GM19025 (cell line): ENCODE measurements around the gene OSBPL1A.

Source experiments
- ATAC-seq: cut with Tn5 transposase; IDR thresholded peaks from one replicate; pipeline ENCODE4 v1.9.1; 2021; ENCODE audit warnings: mild to moderate bottlenecking, low read depth, moderate library complexity; ENCODE audit not compliant: unreplicated experiment

Gene OSBPL1A

DNA sequence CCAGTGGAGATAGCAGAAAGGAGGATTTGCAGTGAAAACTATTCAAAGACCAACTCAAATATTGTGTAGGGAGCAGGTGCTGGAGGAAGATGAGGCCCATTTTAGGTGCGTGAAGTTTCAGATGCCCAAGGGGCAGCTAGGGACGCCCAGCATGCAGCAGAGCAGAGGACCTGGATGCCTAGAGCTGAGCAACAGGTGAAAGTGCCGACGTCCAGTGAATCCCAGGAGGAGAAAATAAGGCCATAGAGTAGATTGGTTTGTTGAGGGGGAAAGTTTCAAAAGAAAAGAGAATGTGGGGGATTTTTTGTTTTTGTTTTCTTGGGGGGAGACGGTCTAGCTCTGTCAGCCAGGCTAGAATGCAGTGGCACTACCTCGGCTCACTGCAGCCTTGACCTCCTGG, 53.1 kb downstream of the OSBPL1A start:
- no peak for ATAC-seq

DNA sequence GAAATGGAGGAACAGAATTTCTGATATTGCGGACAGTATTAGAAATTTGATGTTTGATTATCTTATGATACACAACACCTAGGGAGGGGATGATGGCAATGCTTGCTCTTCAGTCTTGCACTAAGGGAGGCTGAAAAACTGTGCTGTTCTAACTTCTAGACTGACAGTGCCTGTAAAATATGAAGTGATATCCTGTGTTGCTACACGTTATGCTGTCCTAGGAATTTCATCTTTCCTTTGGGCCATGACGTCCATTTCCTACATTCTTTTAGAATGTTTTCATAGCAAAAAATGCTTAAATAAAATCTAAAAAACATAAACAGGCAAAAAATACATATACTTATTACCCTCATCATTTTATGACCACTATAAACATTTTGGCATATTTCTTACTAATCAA, 55.3 kb downstream of the OSBPL1A start:
- ATAC-seq, result no peak

- no peak for ATAC-seq
Observed at GRCh38 chr18:24341361-24341760, 56.3 kb downstream of the OSBPL1A start.

GRCh38 chr18:24333084-24333483, 64.5 kb downstream of the OSBPL1A start:
- ATAC-seq, result no peak

DNA sequence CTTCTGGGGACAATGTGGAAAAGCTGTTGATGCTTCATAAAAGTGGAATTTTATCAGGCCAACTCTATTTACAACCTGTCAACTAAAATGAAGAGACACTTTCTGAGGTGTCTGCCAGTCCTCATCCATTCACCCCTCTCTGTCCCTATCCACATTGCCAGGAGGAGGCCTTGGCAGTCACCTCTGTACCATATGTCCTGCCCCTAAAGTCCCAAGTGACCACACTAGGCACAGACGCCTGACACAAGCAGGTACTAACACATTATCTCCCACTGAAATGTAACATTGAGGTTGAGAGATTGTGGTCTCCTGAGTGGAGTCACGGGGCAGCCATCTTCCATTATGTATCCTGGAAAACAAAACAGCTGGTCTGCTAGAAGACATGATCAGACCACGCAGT, 71.4 kb downstream of the OSBPL1A start:
- no peak for ATAC-seq

- no peak for ATAC-seq
Observed at GRCh38 chr18:24322584-24323136, 75.0 kb downstream of the OSBPL1A start.

- ATAC-seq, result no peak
Observed at GRCh38 chr18:24321071-24321470, 76.6 kb downstream of the OSBPL1A start.

- no peak for ATAC-seq
Observed at GRCh38 chr18:24319757-24320156, 77.9 kb downstream of the OSBPL1A start.

DNA sequence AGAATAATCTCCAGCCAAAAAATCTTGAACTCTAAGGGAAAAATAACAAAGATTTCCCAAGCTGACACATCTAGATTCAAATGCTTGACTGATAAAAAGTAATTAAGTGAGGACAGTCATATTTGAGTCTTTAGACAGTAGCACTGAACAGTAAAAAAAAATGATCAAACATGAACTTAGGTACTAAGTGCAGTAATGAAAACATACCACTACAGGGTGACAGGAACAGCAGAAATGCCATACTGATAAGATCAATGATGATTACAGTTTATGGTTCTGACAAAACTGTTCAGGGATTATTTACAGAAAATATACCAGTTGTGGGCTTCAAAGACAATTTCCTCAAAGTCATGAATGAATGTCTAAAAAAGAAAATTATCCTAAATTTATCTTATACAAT, 80.3 kb downstream of the OSBPL1A start:
- ATAC-seq, result no peak

DNA sequence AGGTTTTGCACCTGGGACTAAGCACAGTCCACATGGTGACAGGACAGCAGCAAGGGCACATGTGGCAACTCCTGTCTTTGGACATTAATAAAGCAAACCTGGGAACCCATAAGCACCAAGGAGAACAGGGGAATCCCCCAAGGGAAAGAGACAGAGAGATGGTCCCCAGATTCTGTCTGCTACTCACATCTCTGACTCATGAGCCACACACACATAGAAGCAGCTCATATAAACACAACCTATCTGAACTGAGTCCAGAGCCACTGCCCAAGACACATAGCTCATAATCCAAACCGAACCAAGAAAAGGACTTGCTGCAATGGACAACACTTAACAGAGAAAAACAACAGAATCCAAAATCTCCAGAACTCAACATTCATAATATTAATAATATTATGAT, 82.5 kb downstream of the OSBPL1A start:
- no peak for ATAC-seq

GRCh38 chr18:24306201-24306600, 91.4 kb downstream of the OSBPL1A start:
- ATAC-seq, result no peak

- ATAC-seq, result no peak
Observed at GRCh38 chr18:24300703-24301102, 96.9 kb downstream of the OSBPL1A start.

DNA sequence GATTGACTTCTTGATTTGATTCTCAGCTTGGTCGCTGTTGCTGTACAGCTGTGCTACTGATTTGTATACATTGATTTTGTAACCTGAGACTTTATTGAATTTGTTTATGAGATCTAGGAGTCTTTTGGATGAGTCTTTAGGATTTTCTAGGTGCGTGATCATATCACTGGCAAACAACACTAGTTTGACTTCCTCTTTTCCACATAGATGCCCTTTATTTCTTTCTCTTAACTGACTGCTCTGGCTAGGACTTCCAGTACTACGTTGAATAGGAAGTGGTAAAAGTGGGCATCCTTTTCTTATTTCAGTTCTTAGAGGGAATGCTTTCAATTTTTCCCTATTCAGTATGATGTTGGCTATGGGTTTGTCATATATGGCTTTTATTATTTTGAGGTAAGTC, 101.3 kb downstream of the OSBPL1A start:
- no peak for ATAC-seq

DNA sequence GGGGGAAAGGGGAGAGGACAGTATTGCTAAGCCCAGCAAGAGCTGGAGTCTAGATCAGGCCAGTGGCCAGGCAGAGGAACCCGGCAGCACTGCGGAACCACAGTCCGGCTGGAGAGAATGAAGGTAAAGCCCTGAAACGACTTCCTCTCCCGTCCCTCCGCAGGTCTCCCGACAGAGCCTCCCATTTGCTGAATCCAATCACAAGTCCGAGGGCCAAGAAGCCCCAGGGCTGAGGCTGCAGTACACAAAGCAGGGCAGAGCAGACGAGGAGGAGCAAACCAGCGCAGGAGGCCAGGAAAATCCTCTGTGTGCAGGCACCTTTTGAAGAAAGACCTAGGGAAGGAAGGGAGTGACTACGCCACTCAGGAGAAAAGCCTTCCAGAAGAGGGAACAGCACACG, 104.4 kb downstream of the OSBPL1A start:
- no peak for ATAC-seq

GRCh38 chr18:24278591-24278990, 119.0 kb downstream of the OSBPL1A start:
- ATAC-seq, result no peak

DNA sequence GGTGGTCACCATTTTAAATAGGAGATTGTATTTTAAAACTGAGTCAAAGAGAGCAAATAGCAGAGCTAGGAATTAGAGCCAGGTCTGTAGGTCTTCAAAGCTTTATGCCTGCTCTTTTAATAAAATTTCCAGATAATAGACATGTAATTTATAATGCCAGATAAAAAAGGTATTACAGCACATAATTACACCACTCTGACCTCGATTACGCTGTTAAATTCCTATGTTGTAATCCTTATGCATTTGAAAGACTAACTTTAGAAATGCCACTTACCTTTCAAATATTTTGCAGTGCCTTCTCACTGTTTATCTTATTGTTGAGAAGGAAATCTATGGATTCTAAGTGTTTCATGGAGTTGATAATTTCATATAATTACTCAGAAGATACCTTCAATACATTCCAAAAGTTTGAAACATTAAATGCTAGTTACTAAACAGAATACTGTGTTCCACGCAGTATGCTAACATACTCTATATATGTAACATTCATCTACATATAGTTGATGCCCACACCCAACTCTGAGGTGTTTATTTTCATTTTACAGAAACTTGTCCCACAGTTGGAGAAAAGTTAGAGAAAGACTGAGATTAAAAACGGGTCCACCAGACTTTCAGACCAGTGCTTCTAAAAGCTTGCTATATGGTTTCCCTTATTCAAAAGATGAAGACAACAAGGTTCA, 120.0 kb downstream of the OSBPL1A start:
- no peak for ATAC-seq

GRCh38 chr18:24276994-24277393, 120.6 kb downstream of the OSBPL1A start:
- ATAC-seq, result no peak

- no peak for ATAC-seq
Observed at GRCh38 chr18:24274837-24275236, 122.8 kb downstream of the OSBPL1A start.

- no peak for ATAC-seq
Observed at GRCh38 chr18:24273596-24273995, 124.0 kb downstream of the OSBPL1A start.

DNA sequence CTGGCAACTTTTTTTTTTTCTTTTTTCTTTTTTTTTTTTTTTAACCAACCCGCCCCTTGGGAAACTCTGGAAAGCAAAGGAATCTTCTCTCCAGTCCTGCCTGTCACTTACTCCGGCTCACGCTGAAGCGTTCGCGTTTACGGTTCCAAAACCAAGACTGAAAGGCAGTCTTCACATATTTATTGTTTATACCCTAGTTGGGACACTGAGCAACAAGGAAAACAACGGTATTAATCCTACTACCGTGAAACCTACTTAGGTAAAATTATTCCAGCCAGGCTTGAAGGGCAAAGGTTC, 125.4 kb downstream of the OSBPL1A start:
- no peak for ATAC-seq

DNA sequence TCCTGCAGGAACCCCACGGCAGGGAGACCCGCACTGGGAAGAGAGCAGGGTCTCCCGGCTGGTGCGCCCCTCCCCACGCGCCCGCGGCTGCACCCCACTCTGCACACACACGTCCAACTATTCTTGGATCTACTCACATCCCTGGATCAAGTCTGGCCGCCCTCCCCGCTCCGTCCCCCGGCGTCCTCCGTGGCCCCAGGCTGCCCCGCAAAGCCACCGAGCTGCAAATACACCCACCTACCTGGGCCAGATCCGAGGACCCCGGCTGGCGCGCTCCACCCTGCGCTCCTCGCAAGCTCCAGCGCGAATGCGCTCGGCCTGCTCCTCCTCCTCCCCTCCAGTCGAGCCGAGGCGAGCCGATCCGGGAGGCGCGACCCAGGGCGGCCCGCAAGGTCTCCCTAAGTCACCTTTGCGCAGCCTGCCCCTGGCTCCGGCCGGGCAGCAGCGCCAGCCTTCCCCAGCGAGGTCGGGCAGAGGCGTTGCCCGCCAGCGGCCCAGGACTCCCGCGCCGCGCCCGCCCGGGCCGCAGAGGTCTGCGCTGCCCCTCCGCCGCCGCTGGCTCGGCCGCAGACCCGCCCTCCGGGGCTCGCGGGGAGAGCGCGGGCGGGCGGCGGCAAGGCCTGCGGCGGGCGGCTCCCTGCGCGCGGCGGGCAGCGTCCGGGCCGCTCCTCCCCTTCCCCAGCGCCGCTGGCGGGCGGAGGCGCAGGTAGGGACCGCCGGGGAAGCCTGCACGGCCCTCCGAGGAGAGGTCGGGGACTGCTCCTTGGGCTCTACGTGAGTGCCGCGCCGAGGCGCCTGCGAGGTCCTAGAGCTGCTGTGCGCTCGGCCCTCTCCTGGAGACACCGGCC, 126.0 kb downstream of the OSBPL1A start:
- ATAC-seq, result no peak

GRCh38 chr18:24270937-24271380, 126.7 kb downstream of the OSBPL1A start:
- no peak for ATAC-seq
